ENCODE results near the gene TMEM164. TPM values are rescaled to one million over a fixed set of nuclear protein-coding genes. Genes with fewer than 3 reads are reported as not detected.

The TMEM164 gene
- total and polyA plus RNA-seq, 10 of the 15 experiments (the other 5 are each of a cell fraction or from before 2014, with no cell fraction given) = 0.61 to 18.3 (median 7.0) TPM

GRCh38 chrX:110182865-110183264 lies 180.0 kb downstream of the TMEM164 start:
- DNase-seq (ENCODE audit: low read depth, low spot score) = no peak
- peaks cover 4% of the 10 kb centered on the region for H3K4me1 ChIP-seq (ENCODE audit: control insufficient read depth, insufficient read depth, low read length)
- H3K9ac ChIP-seq (ENCODE audit: control insufficient read depth, insufficient read depth, low read length) = no peak overlapping the region
- RAD21 ChIA-PET (ENCODE audit: unreplicated experiment) = no interaction called here
- H3K27me3 ChIP-seq (replicated peaks in 1 of 2; ENCODE audit: control insufficient read depth in 2 of 2, insufficient read depth in 2 of 2, low read length in 1 of 2) = no peaks in the 10 kb centered on the region
- H3K79me2 ChIP-seq (ENCODE audit: control insufficient read depth, insufficient read depth, low read length) = no peaks in the 10 kb centered on the region
- intact Hi-C loops (cut with micrococcal nuclease; ENCODE audit: unreplicated experiment) = no loop called here
- H3K9me3 ChIP-seq (replicated peaks; ENCODE audit: control insufficient read depth, insufficient read depth, low read length) = no peaks in the 10 kb centered on the region
- H3K36me3 ChIP-seq (ENCODE audit: control insufficient read depth in 2 of 2, insufficient read depth in 2 of 2, low read length in 1 of 2) = no peaks in the 10 kb centered on the region
- no peak overlapping the region for H2AFZ ChIP-seq (ENCODE audit: control insufficient read depth, low read depth, low read length)
- H3K27ac ChIP-seq (ENCODE audit: control insufficient read depth, insufficient read depth) = no peak overlapping the region
- no peak overlapping the region for H3K4me3 ChIP-seq
- no peak for FAIRE-seq
- SMC1A ChIA-PET (ENCODE audit: uncharacterized antibody, unreplicated experiment) = interaction anchor here (0.7 to 1.5 kb wide), 4 partner anchors 13 to 128 kb away, joined by 3 to 4 read pairs (median 3); no protein-coding TSS in a partner anchor
- no peak overlapping the region for H3K4me2 ChIP-seq (ENCODE audit: control insufficient read depth, insufficient read depth)
- POLR2A ChIA-PET = no interaction called here
- TF ChIP-seq MTA3 (IDR thresholded peaks at IDR 0.05; ENCODE audit: borderline replicate concordance, low read length) (no peak), KDM1A (IDR thresholded peaks at IDR 0.05; ENCODE audit: borderline replicate concordance) (no peak), HDGF (IDR thresholded peaks at IDR 0.05) (no peak), DPF2 (IDR thresholded peaks at IDR 0.05) (no peak), CHD4 (IDR thresholded peaks at IDR 0.05) (no peak), PML (IDR thresholded peaks at IDR 0.05; ENCODE audit: low read length) (no peak), ZNF217 (IDR thresholded peaks at IDR 0.05) (no peak), FOS (IDR thresholded peaks at IDR 0.05; ENCODE audit: borderline replicate concordance, extremely low read depth, insufficient read length) (no peak)
- TF ChIP-seq, protein P1, sequence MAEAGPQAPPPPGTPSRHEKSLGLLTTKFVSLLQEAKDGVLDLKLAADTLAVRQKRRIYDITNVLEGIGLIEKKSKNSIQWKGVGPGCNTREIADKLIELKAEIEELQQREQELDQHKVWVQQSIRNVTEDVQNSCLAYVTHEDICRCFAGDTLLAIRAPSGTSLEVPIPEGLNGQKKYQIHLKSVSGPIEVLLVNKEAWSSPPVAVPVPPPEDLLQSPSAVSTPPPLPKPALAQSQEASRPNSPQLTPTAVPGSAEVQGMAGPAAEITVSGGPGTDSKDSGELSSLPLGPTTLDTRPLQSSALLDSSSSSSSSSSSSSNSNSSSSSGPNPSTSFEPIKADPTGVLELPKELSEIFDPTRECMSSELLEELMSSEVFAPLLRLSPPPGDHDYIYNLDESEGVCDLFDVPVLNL (IDR thresholded peaks at IDR 0.05; ENCODE audit: low read depth, low read length) = no peak
- TF ChIP-seq, protein P2, sequence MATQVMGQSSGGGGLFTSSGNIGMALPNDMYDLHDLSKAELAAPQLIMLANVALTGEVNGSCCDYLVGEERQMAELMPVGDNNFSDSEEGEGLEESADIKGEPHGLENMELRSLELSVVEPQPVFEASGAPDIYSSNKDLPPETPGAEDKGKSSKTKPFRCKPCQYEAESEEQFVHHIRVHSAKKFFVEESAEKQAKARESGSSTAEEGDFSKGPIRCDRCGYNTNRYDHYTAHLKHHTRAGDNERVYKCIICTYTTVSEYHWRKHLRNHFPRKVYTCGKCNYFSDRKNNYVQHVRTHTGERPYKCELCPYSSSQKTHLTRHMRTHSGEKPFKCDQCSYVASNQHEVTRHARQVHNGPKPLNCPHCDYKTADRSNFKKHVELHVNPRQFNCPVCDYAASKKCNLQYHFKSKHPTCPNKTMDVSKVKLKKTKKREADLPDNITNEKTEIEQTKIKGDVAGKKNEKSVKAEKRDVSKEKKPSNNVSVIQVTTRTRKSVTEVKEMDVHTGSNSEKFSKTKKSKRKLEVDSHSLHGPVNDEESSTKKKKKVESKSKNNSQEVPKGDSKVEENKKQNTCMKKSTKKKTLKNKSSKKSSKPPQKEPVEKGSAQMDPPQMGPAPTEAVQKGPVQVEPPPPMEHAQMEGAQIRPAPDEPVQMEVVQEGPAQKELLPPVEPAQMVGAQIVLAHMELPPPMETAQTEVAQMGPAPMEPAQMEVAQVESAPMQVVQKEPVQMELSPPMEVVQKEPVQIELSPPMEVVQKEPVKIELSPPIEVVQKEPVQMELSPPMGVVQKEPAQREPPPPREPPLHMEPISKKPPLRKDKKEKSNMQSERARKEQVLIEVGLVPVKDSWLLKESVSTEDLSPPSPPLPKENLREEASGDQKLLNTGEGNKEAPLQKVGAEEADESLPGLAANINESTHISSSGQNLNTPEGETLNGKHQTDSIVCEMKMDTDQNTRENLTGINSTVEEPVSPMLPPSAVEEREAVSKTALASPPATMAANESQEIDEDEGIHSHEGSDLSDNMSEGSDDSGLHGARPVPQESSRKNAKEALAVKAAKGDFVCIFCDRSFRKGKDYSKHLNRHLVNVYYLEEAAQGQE (IDR thresholded peaks at IDR 0.05; ENCODE audit: low read depth, low read length) = no peak
- TF ChIP-seq, protein P3, sequence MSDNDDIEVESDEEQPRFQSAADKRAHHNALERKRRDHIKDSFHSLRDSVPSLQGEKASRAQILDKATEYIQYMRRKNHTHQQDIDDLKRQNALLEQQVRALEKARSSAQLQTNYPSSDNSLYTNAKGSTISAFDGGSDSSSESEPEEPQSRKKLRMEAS (IDR thresholded peaks at IDR 0.05; ENCODE audit: low read depth, low read length) = no peak
- TF ChIP-seq, protein P4, sequence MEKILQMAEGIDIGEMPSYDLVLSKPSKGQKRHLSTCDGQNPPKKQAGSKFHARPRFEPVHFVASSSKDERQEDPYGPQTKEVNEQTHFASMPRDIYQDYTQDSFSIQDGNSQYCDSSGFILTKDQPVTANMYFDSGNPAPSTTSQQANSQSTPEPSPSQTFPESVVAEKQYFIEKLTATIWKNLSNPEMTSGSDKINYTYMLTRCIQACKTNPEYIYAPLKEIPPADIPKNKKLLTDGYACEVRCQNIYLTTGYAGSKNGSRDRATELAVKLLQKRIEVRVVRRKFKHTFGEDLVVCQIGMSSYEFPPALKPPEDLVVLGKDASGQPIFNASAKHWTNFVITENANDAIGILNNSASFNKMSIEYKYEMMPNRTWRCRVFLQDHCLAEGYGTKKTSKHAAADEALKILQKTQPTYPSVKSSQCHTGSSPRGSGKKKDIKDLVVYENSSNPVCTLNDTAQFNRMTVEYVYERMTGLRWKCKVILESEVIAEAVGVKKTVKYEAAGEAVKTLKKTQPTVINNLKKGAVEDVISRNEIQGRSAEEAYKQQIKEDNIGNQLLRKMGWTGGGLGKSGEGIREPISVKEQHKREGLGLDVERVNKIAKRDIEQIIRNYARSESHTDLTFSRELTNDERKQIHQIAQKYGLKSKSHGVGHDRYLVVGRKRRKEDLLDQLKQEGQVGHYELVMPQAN (conservative IDR thresholded peaks at IDR 0.05) = no peak
- no peak for ATAC-seq
- in situ Hi-C loops (cut with MboI) = no loop called here
- CTCF ChIA-PET = interaction anchor here (1.0 to 2.5 kb wide), 4 partner anchors 14 to 225 kb away, joined by 3 to 6 read pairs (median 4); no protein-coding TSS in a partner anchor
- no TSS peak for BruUV-seq (replicated peaks)
- 56% methylated on average over 6 of the region's 6 CpGs for WGBS (ENCODE audit: insufficient coverage, insufficient replicate concordance, low lambda C conversion rate, missing lambda C conversion rate)
- H4K20me1 ChIP-seq (ENCODE audit: control insufficient read depth, insufficient read depth) = no peaks in the 10 kb centered on the region

All from GM12878 (cell line).